HG02870 (cell line): ENCODE data around the gene HOXB8.

Experiments used
- ATAC-seq: cut with Tn5 transposase; IDR thresholded peaks from one replicate; pipeline ENCODE4 v1.9.1; 2021; ENCODE audit warnings: mild to moderate bottlenecking, moderate library complexity; ENCODE audit not compliant: unreplicated experiment

Gene HOXB8

DNA sequence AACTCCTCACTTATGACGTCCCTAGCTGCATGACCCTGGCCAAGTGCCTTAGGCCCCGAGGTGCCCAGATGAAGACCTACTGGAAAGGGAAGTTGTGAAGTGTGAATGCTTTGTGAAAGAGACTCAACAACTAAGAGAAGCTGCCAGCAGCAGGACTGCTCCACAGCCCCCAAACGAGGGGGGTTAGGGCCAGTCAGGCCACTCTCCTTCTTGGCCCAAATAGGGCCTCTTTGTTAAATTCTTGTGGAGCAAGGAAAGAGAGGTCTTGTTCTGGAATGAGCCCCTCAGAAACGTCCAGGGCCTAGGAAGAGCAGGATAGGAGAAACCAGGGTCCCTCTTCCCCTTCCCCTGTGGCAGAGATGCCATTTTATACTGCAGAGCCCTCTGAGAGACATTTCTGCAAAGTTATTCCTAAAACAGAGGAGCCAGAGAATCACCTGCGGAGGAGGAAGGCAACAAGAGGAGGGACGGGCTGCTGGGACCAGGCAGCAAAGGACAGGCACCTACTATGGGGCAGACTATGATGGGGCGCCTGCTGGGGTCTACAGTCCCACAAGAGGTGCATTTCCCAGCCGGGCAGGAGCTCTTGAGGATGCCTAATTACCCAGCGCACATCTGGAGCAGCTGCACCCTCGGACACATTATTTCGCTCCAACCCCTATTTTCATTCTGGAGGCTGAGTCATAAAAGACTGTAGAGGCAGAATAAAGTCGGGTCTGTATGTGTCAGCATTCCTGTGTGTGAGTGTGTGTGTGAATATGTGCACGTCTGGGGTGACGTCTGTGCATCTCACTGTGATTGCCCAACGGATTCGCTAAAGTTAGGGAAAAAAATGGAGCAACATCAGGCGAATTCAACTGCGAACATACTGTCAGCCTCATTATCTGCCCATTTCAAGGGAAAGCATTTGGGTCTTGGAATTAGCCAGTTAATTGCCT, 22.5 kb upstream of the HOXB8 start:
- ATAC-seq: no peak

DNA sequence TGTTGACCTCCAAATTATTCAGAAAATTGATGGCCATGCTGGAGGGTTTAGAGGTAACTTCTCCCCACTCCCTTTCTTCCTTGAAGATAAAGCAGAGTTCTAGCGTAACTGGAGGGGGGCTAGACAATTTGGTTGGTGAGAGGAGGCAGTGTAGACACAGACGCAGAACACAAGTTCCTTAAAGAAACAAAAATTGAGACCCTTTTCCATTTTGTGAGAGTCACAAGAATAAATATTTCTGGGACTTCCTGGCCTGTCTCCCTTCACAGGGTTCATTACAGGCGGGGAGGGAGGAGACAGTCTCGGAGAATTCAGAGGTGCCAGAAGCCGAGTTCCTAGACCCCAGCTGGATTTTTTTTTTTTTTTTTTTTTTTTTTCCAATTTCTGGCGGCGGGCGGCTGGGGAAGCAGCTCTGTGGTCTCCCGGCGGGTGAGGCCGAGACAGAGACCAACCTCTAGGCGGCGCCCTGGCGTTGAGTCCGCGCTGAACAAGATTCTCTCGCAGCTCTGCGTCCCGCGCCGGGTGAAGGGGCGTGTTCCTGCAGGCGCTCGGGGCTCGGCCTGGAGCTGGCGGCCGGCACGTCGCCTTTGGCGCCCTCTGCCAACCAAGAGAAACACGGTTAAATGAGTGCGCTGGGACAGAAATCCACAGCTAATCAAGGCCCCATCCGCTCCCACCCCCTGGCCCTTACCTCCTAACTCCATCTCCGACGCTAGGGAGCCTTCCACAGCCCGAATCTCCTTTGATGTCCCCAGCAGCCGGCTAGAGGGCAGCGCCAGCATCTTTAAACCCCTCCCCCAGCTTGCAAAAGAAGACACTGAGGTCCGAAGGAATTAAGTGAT, 21.3 kb upstream of the HOXB8 start:
- no peak for ATAC-seq

DNA sequence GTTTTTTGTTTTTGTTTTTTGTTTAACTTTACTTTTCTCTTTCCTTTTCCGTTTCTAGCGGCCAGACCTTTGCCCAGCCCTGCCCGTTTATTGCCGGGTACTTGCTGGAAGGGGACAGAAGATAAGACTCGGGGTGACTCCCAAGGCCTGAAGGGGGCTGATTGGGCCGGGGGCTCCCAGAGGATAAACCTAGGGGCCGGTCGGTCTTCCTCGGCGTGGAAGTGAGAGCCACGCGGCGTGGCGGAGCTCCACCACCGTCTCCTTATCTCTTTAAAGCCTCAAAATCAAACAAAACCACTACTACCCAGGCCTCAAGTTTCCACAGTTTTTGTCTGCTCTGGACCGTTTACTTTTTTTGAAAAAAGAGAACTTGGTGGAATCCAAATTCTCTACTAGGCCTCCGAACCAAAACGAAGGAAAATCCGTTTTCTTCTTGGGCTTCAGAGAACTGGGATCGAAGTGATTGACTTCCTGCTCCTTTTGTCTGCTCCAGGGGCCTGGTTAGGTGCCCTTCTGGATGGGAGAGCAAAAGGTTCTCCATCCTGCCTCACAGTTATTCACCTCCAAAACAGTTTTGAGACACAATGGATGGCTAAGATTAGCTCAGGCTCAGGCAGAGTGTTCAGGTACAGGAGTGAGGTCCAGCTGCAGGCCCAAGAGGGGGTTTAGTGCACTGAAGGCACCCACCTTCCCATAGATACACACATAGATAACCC, 19.6 kb upstream of the HOXB8 start:
- no peak for ATAC-seq

DNA sequence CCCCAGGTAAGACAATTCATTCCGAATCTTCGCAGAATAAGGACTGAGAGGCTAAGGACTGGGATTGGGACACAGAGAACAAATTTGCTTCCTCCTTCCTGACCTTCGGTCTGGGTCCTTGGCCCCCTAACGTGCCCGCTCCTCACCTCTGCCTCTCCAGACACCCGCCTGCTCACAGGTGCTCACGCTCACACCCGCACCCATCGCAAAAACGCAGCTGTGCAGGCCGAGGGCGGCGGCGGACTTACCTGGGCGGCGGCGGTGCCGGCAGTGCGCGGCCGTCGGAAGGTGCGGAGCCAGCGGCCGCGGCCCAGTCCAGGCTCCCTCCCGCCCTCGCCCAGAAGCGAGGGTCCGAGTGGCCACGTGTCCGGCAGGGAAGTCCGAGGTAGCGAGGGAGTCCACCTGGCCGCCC, 18.2 kb upstream of the HOXB8 start:
- ATAC-seq: no peak

DNA sequence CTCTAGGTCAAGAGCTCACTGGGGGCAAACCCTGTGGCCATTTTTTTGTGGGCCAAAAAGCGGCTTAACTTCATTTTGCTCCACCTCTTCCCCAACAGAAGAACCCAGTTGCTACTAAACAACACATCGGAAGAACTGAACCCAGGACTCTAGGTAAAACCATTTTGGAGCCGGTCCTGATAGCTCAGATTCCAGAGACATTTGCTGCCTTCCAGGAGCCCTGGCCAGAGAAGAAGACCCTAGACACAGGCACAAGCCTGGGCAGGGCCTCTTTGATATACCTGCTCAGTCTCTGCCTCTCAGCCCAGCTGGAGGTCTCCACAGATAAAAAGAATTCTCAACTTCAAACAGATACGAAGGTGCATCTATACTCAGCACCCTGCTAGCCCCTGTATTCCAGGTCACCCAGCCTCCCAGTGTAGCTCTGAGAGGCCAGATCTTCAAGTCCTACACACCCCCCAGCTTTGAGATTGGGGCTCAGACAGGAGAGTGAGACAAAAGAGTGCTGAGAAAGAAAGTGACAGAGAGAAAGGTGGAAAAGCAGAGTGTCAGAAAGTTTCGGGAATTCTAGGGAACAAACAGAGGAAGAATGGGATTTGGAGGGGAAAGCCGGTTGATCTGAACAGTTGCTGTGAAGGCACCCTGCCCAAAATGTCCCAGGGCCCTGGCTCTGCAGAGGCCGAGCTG, 17.6 kb upstream of the HOXB8 start:
- no peak for ATAC-seq

DNA sequence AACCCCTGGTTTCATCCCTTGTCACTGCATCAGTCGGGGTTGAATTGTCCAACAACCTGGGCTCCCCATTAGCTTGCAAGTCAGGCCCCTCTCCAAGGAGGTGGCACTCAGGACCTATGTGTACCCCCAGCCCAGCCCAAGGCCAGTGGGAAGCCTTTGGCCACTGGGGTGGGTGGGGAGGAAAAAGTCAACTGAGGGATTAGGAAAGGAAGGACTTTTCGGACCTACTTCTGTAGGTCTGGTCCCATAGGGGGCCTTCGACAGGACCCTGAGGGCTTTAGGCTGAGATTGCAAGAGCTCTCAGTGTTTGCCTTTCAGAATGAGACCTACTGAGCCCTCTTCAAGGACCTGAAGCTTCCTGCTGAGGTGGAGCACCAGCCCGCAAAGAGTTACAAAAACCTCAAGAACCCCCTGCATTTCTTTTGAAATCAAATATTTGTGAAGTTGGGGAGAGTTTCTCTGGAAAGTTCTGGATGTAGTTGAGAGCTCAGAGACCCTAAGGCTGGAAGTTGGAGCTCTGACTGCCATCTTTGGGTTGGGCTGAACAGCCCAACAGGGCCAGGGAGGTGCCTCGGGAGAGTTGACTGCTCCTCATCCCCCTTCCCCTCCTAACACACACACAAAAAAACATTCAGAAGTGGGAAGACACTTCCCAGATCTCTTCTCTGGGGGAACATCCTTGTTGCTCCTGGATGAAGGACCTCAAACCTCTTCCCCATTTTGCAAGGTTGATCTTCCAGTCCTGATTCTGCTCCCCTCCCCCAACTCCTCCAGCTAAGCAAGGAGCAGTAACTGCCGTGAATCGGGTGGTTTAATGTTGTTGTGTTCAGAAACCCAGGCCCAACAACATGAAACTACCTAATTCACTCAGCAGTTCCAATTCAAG, 16.8 kb upstream of the HOXB8 start:
- ATAC-seq: no peak

DNA sequence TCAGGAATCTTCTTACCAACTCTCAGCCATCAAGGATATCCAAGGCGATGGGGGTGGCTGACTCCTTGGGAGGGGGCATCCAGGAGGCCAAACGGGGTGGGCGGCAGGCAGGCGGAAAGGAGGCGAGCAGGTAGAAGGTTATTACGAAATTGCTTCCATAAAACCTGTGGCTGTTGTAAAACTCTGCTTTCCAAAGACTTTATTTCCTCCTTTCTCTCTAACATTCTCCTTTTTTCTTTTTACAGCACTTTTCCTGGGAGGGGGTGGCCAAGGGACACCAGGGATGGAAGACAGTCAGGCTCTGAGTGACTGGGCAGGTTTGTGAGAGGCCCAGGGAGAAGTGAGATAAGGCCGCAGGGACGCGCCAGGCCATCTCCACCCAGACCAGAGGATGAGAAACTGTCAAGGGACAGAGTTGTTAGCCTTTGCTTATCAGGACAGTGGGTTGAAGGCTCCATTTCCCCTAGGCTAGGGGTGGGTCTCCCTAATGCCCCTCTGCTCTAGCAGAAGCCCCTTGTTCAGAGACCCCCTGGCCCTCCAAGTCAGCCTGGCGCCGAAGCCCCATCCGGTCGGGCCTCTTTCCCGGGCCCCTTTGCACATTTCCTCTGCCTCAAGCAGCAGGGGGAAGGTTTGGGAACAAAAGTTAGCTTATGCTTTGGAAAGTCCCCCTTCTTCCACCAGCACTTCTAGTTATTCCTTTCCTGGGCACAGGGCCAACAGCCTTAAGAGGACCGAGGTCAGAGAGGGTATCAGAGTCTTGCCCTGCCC, 16.0 kb upstream of the HOXB8 start:
- no peak for ATAC-seq

DNA sequence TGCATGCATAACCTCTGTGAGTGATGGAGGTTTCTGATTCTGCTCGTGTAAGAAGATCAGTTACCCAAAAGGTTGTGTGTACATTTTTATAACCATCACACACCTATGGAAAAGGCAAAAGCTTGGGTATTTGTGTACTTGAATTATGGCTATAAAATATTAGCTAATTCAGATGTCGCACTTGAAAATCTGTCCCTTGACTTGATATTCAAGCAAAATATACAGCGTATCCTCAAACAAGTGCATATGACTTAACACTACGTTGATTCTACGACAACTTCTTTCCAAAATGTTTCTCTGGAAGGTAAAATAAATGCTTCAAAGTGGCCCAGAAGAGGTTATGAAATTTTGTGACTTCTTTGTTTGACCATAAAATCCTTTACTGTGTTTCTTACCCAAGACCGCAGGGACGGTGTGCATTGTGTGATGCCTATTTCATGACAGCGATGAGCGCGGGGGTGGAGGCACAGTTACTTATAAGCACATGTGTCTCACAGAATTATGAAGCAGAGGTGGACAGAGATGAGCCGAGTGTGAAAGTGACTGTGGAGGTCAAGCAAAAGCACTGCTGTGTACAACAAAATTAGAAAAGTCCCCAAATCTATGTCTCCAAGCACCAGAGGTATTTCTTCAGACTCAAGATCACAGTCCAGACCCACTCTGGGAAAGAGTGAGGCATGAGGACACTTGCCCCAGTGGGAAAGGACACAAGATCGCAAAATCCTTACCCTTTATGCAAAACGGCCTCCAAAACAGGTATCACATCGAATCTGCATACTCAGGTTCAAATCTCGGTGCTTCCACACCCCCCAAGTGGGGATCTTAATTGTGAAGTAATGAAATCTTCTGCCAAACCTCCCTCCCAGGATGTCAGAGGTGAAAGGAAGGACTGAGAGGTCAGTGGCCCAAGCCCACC, 15.2 kb upstream of the HOXB8 start:
- no peak for ATAC-seq

DNA sequence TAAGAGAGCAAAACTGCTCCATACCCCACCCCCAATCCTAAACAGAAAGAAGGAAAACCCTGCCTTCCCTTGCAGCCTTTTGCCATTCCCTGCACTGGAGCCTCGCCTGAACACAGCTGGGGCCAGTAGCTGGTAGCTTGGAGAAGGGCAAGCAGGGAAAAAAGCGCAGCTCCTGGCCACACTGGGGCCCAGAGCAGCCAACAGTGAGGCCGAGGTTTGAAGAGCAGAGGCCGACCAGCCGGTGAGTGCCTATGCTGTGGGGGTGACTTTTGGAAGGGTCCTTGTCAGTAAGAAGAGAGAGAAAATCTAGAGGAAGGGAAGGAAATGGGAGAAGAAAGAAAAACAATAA, 14.3 kb upstream of the HOXB8 start:
- no peak for ATAC-seq

DNA sequence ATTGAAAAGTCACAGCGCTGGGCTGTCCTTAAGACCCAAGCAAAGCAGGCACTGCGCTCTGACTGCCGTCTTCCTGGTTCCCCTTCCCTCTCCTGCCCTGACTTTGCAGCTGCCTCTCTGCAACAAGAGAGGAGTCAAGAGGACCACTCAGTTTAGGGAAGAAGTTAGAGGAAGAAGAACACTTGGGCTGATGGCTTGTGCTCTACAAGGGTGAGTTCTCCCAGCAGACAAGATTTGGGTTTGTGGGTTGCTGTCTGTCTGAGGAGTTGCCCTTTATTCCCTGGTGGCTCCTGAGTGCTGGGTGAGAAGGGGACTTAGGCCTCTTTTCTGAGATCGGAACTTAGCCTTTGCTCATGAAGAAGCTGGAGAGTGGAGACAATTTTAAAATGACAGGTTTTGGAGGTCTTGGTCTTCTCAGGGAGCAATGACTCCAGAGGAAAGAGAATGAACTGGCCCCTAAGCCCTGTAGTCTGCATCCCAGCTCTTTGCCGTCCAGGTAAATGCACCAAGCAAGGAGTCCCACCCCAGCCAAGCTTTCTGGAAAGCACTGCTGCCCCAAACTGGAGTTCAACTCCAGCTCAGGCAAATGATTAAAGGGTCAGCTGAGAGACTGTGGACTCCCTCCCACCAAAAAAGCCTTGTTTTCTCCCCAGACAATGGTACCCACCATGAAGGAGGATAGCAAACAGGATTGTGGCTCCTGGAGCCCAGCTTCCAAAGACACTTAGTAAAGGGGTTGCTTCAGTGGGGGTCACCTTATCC, 13.7 kb upstream of the HOXB8 start:
- no peak for ATAC-seq

DNA sequence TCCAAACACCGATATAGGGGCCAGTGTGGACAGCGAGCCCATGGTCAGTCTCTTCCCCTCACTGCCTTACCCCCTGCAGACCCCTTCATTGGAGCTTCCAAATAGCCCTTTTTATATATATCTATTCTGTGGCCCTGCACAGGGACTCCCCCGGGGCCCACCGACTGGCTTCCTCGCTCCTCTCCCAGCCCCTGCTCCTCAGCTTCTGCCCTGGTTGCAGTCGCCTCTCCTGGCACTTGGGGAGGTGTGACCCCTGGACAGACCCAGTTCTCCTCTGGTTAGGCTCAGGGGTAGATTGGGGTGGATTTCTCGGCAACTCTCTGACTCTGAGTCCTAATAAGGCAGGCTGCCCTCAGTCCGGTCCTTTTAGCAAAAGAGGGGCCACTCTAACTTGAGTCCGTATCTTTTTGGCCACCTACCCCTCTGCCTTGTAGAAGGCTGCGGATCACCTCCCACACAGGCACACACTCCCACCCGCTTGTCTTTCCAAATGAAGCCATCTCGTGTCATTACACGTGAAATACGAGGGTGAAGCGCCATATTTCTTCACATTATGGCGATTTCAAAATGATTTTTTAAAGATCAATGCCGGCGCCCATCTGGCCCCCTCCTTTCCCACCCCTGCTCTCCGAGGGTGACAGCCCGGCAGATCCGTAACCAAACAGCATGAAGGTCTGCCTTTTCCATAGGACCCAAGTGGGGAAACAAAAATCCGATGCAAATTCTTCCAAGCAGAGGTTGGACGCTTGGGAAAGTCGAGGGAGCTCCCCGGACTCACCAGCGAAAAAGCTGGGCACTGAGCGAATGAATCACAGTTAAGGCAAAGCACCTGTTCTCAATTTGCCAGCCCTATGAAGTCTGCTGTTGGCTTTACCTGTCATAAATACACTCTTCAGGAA, 12.8 kb upstream of the HOXB8 start:
- ATAC-seq: no peak

DNA sequence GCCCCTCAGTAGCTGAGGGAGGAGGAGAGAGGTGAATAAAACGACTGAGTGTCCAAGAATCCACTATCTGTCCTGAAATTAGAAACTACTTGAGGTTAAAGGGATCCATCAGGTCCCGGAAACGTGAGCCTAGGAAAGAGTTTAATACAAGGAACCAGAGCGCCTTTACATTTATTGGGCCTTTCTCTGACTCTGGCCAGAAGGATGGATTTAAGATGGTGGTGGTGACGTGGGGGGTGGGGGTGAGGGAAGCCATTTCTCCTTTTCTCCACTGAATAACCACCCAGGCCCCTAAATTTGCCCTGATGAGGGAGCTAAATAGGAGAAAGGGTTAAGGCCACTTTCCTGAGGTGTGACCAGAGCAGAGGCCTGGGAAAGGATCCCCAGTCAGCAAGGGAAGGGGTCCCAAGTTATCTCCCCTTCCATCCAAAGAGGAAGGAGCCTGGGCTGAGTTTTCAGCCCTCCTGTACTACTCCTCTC, 12.1 kb upstream of the HOXB8 start:
- ATAC-seq: no peak

DNA sequence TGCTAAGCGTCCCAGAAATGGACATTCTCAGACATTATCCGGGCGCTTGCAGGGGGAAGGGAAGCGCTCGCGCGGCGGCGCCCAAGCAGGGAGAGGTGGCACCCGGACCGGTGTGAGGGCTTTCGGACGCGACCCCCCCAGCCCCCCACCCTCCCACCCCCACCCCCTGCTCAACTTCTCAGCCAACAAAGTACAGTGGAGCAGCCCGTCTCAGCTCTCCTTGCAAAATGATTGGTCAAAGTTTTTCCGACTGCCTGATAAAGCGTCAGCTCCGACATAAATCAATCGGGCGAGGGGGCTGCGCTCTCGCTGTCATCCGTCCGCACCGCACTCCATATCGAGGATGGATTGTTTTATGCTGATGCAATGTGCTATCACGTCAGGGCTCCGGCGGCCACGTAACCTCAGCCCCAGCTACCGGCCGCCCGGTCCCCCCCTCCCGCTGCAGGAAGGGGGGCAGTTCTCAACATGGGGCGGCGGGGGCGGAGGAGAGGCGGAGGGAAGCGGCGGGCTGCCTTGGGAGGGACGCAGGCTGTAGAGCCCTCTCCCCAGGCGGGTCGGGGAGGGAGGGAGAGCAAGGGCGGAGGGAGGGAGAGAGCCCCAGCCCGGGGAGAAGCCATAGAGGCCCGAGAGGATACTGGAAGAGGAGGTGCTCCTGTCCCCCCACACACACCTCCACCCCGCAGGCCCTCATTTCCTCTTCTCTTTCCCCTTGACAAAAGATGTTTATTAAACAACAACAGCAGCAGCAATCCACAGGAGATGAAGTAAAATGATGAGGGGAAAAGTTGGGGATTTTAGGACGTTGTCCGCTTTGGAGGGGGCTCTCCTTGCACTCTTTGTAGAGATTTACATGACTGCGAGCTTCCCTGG, 11.4 kb upstream of the HOXB8 start, which contains the start of gene HOXB9:
TSS of gene HOXB9 (minus strand) at position 114 of the 873 bp plus-strand sequence. CDS start at position 25, 89 bp downstream.
- ATAC-seq: no peak

DNA sequence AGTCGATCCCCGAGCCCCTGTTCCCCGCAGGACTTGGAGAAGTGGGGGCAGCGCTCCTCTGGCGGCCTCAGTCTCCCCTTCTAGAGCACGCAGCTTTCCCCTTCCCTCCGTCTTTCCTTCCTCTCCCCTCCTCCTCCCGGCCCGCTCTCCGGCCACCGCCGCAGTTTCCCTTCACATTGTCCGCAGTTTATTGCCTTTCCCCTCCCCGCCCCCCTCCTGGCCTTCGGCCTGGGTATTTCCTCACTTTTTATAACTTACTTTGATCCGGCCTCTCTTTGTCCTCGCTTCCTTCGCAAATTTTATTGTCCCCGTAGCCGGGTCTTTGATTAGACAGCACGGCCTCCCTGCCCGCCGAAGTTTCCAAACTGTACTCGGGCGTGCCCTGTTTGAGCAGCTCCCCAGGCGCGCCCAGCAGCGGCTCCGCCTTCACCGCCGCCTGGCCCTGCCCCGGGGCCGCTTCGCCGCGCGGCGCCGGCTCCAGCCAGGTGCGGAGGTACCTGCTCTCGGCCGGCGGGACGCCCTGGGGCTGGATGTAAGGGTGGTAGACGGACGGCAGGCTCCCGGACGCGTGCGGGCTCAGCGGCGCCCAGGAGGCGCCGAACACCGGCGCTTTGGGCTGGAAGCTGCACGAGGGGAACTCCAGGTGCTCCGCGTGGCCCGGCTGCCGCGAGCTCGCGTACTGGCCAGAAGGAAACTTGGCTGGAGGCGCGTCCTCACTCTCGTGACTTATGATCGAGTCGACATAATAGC, 10.6 kb upstream of the HOXB8 start:
- no peak for ATAC-seq
